NCI-H526 treated with DMSO at 0.1 percent for 48 hours (cell line): ENCODE measurements around the gene GCC2.
"Not testable (repeated sequence)": the region's sequence is repeated elsewhere in the genome, so short reads cannot be mapped to it uniquely, and the experiment has no call there.

Experiments used
- DNase-seq: peaks from one replicate; lab custom pipeline; 2025; lab: John Stamatoyannopoulos, UW

Gene GCC2

GRCh38 chr2:108441712-108442111, 7.3 kb upstream of the GCC2 start:
- no peak for DNase-seq

DNA sequence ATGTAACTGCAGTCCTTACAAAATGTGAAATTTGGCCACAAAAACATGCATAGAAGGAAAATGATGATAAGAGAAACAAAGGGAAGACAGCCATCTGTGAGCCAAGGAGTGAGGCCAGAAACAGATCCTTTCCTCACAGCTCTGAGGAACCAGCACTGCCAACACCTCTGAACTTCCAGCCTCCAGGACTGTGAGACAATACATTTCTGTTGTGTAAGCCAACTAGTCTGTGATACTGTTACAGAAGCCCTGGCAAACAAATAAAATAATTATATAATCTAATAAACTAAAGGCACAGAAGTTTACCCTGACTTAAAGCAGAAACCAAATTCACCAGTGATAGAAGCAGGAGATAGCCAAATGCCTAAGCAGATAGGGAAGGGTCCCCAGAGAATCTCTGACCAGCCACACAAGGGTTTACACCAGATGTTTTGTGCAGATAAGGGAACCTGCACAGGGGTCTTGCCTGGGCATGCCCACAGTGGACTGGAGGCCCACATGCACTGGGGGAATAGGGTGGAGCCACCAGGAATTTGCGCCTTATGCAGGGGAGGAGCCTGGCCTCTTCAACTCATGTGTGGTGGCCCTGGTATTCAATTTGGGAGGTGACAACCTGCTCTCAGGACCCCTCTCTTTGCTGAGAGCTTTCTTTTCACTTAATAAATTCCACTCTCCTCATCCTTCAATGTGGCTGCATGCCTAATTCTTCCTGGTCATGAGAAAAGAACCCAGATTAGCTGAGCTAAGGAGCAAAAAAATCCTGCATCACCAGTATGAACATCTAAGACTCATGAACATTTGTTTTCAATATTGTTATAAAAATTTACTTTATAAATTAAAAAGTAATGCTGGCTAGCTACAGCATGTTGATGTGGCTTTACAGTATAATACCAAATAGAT, 3.8 kb upstream of the GCC2 start:
- peak; percentile 18 for DNase-seq

GRCh38 chr2:108446703-108447102, 2.3 kb upstream of the GCC2 start:
- no peak for DNase-seq

- peak; percentile 17 for DNase-seq
Measured at GRCh38 chr2:108447947-108448677, 894 bp upstream of the GCC2 start.

GRCh38 chr2:108449410-108450130, 564 bp downstream of the GCC2 start:
- DNase-seq = no peak

DNA sequence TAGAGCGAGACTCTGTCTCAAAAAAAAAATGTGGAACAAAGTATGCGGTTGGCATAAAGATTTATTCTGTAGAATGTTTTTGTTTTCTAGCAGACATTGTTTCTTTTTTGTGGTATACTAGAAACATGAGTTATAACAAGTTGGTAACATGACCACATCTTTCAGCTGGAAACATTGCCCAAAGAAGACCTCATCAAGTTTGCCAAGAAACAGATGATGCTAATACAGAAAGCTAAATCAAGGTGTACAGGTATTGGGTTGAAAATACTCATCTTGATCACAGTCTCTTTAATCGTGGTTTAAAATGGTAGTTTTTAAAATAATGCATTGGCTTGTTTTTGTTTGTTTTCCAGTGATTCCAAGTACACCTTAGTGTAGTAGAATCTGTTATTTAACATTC, 1.9 kb downstream of the GCC2 start:
- no peak for DNase-seq

GRCh38 chr2:108451976-108452375, 3.0 kb downstream of the GCC2 start:
- no peak for DNase-seq

GRCh38 chr2:108453530-108453929, 4.5 kb downstream of the GCC2 start:
- DNase-seq = not testable (repeated sequence)

- no peak for DNase-seq
Measured at GRCh38 chr2:108454440-108454839, 5.4 kb downstream of the GCC2 start.

DNA sequence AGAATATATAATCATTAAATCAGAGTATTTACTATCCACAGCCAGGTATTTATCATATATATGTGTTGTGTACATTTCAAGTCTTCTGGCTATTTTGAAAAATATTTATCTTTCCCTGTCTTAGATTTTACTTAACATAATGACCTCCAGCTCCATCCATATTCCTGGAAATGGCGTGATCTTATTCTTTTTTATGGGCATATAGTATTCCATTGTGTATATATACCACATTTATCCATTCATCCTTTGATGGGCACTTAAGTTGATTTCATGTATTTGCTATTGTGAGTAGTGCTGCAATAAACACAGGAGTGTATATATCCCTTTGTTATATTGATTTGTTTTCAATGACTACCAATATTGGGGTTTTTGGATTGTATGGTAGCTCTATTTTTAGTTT, 6.6 kb downstream of the GCC2 start:
- DNase-seq = no peak

- DNase-seq = no peak
Measured at GRCh38 chr2:108458082-108458481, 9.1 kb downstream of the GCC2 start.

- no peak for DNase-seq
Measured at GRCh38 chr2:108459441-108459840, 10.4 kb downstream of the GCC2 start.

GRCh38 chr2:108460345-108461037, 11.5 kb downstream of the GCC2 start:
- DNase-seq = no peak

- DNase-seq = no peak
Measured at GRCh38 chr2:108477099-108477498, 28.1 kb downstream of the GCC2 start.

GRCh38 chr2:108485253-108485652, 36.2 kb downstream of the GCC2 start:
- no peak for DNase-seq

DNA sequence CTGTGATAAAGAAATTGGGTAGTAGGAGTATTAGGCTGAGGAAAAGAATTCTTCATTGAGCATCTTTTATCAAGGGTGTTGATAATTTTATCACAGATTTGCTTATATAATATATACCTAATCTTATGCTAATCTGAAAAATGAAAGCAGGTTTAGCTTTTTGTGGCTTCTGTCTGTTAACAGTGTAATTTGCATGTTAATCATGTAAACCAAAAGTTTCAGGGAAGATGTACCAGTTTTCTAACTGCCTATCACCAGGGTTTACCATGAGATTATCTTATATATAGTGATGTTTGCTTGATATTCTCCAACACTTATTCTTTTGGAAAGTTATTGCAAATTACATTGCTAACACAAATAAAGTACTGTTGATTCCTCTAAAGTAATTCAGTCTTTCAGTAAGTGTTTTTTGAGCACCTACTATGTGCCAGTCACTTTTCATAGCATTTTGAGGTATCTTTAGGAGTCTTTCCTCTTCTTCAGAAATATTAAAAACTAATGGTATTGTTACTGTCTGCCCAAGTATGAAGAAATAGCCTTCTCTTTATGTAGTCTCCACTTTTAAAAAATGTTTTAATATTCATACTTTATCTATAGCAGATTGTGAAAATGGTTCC, 41.6 kb downstream of the GCC2 start:
- DNase-seq = no peak

DNA sequence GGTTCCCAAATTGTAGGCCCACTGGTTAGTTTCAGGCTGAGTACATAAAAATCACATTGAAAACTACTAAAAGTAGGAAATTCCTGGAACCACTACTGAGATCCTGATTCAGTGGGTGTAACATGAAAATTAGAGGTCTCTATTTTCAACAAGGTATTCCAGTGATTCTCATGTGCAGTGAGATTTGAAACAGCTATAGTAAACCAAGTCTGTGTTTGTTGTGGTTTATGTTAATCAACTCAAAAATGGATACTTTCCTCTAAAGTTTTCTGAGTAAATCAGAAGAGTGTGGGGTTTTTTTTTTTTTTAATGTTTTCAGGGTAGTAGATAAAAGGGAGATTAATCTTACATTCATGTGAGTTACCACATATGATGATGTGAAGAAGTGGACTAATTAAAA, 42.8 kb downstream of the GCC2 start:
- DNase-seq = no peak

DNA sequence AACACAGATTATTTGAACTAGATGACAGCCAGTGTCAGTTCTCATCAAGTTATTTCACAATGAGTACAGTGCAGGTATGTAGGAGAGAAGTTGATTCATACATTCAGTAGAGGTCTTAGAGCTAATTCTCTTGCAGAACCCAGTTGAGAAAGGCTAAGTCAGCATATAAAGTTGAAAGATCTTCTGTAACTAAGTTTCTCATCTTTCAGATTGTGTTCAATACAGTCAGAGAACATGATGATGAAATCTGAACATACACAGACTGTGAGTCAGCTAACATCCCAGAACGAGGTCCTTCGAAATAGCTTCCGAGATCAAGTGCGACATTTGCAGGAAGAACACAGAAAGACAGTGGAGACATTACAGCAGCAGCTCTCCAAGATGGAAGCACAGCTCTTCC, 43.4 kb downstream of the GCC2 start:
- no peak for DNase-seq

GRCh38 chr2:108496167-108496566, 47.2 kb downstream of the GCC2 start:
- not testable (repeated sequence) for DNase-seq

GRCh38 chr2:108507620-108508019, 58.6 kb downstream of the GCC2 start:
- not testable (repeated sequence) for DNase-seq

DNA sequence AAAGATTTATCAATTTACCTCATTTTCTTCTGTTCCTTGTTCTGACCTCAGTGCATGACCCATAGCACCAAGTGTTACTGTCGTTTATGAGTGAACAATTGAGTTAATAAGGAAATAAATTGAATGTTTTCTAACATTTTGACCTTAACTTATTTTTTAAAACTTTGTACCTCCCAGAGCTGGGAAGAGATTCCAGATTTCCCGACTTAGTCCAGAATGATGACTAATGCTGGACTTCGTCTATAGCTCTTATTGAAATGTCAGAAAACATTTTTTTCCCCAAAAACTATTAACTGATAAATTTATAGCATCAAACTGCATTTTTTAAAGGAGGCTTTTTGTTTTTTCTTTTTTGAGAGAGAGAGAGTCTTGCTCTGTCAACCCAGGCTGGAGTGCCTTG, 63.4 kb downstream of the GCC2 start:
- DNase-seq = not testable (repeated sequence)

DNA sequence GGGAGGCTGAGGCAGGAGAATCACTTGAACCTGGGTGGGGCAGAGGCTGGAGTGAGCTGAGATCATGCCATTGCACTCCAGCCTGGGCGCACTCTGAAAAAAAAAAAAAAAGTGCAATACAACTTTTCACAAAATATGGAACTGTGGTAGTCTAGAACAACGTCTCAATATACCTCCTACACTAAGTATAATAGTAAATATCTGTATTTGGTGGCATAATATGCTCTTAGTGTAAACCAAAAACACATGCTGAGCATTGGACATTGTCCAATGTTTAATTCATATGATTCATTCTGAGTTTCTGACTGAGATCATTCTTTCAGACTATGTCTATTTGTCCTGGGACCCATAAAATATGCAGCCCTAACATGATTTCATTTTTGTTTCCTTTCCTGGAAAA, 65.5 kb downstream of the GCC2 start:
- not testable (repeated sequence) for DNase-seq
